Activated B cell treated with CpG ODN at 0.5 μM for 24 hours (primary cell): ENCODE measurements around the gene CMTM4. TPM values are rescaled to one million over a fixed set of nuclear protein-coding genes. Genes with fewer than 3 reads are reported as not detected.

Experiments used
- ATAC-seq: fragments of 200-7000 bp; cut with Tn5 transposase; one replicate; pipeline ENCODE4 v1.10.0; 2021; ENCODE audit warnings: low read depth, mild to moderate bottlenecking, moderate library complexity
- CTCF ChIA-PET: fragments of 350-600 bp; sonication (Branson Sonifier 250); formaldehyde crosslinking; loops from one replicate; lab custom pipeline; 2021; ENCODE audit warnings: antibody characterized with exemption; lab: Charles Lee
- POLR2A ChIA-PET: fragments of 350-600 bp; sonication (Branson Sonifier 250); formaldehyde crosslinking; loops from one replicate; lab custom pipeline; 2021; ENCODE audit warnings: antibody characterized with exemption; lab: Charles Lee
- DNase-seq: peaks from one replicate; pipeline ENCODE4 v3.0.0; 2022
- H3K27ac Mint-ChIP-seq: one replicate; pipeline ENCODE4 v1.8.0; 2020; ENCODE audit warnings: mixed read lengths
- H3K27me3 Mint-ChIP-seq: one replicate; pipeline ENCODE4 v1.8.0; 2021; ENCODE audit warnings: mixed read lengths
- H3K36me3 Mint-ChIP-seq: one replicate; pipeline ENCODE4 v1.8.0; 2021; ENCODE audit warnings: low read depth, mixed read lengths
- H3K4me1 Mint-ChIP-seq: one replicate; pipeline ENCODE4 v1.8.0; 2021; ENCODE audit warnings: mixed read lengths
- H3K4me3 Mint-ChIP-seq: one replicate; pipeline ENCODE4 v1.8.0; 2020; ENCODE audit warnings: mild to moderate bottlenecking, mixed read lengths
- H3K9me3 Mint-ChIP-seq: one replicate; pipeline ENCODE4 v1.8.0; 2020; ENCODE audit warnings: mixed read lengths
- intact Hi-C: fragments of 100-400 bp; cut with micrococcal nuclease; formaldehyde crosslinking; loops from one replicate; pipeline ENCODE4 v1.15.1; 2024
- total RNA-seq: library from RNA; stranded (reverse); gene quantifications from 2 replicates; pipeline ENCODE4 v1.2.3, GENCODE V29; 2022
- TF ChIP-seq, protein P1 (sequence below): fragments of 200-600 bp; IDR thresholded peaks from one replicate; pipeline ENCODE4 v1.8.0; 2022; ENCODE audit warnings: antibody characterized with exemption, mild to moderate bottlenecking

Gene CMTM4
- total RNA-seq, 1 donor from 2014 or later: 0.38 TPM

DNA sequence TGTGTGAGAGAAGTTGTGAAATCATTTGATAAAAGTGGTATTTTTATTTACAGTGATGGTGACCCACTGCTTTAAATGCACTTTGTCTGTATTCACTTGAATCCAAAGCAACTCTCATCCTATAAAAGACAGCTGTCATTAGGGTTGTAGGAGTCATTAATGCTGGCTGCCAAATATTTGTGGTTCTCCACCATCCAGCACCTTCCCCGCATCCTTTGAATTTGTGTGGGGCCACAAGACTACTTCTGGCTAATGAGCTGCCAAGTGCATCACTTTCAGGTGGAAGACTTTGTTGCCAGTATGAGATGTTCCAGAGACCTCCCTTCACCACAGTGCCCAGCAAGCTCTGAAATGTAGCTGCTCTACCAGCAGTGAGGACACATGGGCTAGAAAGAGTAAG, 48.7 kb downstream of the CMTM4 start:
- POLR2A ChIA-PET: no interaction called here
- ATAC-seq (no peak), DNase-seq (no peak)
- TF ChIP-seq, protein P1, sequence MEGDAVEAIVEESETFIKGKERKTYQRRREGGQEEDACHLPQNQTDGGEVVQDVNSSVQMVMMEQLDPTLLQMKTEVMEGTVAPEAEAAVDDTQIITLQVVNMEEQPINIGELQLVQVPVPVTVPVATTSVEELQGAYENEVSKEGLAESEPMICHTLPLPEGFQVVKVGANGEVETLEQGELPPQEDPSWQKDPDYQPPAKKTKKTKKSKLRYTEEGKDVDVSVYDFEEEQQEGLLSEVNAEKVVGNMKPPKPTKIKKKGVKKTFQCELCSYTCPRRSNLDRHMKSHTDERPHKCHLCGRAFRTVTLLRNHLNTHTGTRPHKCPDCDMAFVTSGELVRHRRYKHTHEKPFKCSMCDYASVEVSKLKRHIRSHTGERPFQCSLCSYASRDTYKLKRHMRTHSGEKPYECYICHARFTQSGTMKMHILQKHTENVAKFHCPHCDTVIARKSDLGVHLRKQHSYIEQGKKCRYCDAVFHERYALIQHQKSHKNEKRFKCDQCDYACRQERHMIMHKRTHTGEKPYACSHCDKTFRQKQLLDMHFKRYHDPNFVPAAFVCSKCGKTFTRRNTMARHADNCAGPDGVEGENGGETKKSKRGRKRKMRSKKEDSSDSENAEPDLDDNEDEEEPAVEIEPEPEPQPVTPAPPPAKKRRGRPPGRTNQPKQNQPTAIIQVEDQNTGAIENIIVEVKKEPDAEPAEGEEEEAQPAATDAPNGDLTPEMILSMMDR: no peak
- peaks cover 14% of the 10 kb centered on the region for H3K27me3 Mint-ChIP-seq
- intact Hi-C loops: no loop called here
- no peaks in the 10 kb centered on the region for H3K9me3 Mint-ChIP-seq
- no peak overlapping the region for H3K4me3 Mint-ChIP-seq
- CTCF ChIA-PET: interaction anchor here (0.6 kb wide), 1 partner anchor 150 kb away, joined by 3 read pairs; no protein-coding TSS in a partner anchor
- H3K4me1 Mint-ChIP-seq: peaks cover 8% of the 10 kb centered on the region
- H3K36me3 Mint-ChIP-seq: no peaks in the 10 kb centered on the region
- no peak overlapping the region for H3K27ac Mint-ChIP-seq

DNA sequence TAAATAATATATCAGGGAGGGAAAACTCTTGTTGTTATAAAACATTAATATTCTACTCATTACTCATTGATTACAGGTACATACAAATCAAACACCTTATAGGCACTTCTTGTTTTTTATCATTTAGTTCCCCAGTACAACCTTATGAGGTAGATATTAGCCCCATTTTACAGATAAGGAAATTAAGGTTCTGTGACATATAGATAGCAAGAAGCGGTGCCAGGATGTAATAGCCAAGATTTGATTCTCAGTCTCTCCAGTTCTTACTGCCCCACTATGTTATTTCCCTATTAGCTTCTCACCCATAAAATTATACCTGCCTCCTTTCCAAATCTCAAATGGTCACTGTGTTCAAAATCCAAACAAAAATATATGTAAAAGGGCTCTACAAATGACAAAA, 55.2 kb downstream of the CMTM4 start:
- no peaks in the 10 kb centered on the region for H3K36me3 Mint-ChIP-seq

DNA sequence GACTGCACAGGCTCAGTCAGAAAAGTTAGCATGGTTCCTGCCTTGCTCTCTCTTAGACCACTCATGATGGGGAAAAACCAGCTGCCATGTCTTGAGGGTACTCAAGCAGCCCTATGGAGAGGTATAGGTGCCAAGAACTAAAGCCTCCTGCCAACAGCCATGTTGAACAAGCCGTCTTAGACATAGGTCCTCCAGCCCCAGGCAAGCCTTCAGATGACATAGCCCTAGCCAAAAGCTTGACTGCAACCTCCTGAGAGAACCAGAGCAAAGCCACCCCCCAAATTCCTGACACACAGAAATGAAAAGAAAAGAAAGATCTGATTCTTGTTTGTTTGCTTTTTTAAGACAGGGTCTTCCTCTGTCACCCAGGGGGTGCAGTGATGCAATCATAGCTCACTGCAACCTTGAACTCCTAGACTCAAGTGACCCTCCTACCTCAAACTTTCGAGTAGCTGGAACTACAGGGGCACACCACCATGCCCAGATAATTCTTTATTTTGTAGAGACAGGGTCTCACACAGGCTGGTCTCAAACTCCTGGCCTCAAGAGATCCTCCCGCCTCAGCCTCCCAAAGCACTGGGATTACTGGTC, 55.7 kb downstream of the CMTM4 start:
- TF ChIP-seq, protein P1: no peak
- CTCF ChIA-PET: no interaction called here
- Mint-ChIP-seq H3K9me3 (no peaks in the 10 kb centered on the region), H3K36me3 (no peaks in the 10 kb centered on the region), H3K4me3 (no peak overlapping the region), H3K27ac (no peak overlapping the region), H3K27me3 (peaks cover 20% of the 10 kb centered on the region), H3K4me1 (no peaks in the 10 kb centered on the region)
- DNase-seq: no peak
- POLR2A ChIA-PET: no interaction called here
- intact Hi-C loops: no loop called here
- no peak for ATAC-seq

More for the DNA sequence above, 55.2 kb downstream of the CMTM4 start:
- TF ChIP-seq, protein P1: no peak
- intact Hi-C loops: no loop called here
- peaks cover 20% of the 10 kb centered on the region for H3K27me3 Mint-ChIP-seq
- no peaks in the 10 kb centered on the region for H3K4me1 Mint-ChIP-seq
- H3K4me3 Mint-ChIP-seq: no peak overlapping the region
- CTCF ChIA-PET: no interaction called here
- DNase-seq (no peak), ATAC-seq (no peak)
- POLR2A ChIA-PET: no interaction called here
- no peaks in the 10 kb centered on the region for H3K9me3 Mint-ChIP-seq
- H3K27ac Mint-ChIP-seq: no peak overlapping the region

DNA sequence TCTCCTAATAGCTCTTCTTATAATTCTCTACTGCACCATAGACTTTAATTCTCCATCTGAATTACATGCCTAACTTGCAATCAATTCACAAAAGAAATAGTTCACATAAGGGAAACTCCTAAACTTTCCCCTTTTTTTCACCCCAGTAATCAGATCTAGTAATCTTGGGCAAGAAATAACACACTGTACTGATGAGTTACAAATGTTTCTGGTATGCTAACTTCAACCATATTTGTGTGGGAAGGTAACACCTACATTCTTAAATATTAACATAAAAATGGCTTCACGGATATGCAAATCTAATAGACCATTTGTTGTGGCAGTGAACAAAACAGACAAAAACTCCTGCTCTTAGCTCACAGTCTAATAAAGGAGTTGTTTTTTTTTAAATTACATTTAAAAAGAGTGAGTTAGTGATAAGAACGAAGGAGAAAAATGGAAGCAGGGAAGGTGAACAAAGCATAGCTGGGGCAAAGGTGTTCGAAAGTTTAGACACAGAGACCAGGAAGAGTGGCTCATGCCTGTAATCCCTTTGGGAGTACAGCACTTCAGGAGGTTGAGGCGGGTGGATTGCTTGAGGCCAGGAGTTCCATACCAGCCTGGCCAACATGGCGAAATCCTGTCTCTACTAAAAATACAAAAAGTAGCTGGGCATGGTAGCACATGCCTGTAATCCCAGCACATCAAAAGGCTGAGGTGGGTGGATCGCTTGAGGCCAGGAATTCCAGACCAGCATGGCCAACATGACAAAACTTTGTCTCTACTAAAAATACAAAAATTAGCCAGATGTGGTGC, 57.3 kb downstream of the CMTM4 start:
- Mint-ChIP-seq H3K4me1 (no peaks in the 10 kb centered on the region), H3K9me3 (no peaks in the 10 kb centered on the region), H3K4me3 (no peak overlapping the region), H3K27me3 (peaks cover 20% of the 10 kb centered on the region), H3K27ac (no peak overlapping the region), H3K36me3 (no peaks in the 10 kb centered on the region)
- ATAC-seq (no peak), DNase-seq (no peak)
- TF ChIP-seq, protein P1: no peak
- intact Hi-C loops: no loop called here
- ChIA-PET CTCF (interaction anchor here (1.2 kb wide), 1 partner anchor 11 kb away, joined by 3 read pairs; no protein-coding TSS in a partner anchor), POLR2A (no interaction called here)

DNA sequence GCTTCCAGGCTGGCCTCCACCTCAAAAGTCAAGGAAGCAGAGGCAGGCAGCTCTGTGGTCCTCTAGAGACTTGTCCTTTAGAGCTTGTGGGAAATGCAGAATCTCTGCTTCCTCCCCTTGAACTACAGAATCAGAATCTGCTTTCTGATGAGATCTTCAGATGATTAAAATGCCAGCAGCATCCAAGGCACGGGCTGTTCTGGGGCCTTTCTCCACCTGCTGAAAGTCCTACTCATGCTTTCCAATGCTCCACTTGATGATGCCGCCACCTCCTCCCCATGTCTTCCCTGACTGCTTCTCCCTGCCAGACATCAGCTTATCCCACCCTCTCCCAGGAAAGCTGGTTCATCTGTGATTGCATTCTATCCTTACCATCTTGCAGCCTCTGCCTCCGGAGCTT, 58.7 kb downstream of the CMTM4 start:
- ATAC-seq (no peak), DNase-seq (no peak)
- no peak overlapping the region for H3K4me3 Mint-ChIP-seq
- peaks cover 24% of the 10 kb centered on the region for H3K27me3 Mint-ChIP-seq
- TF ChIP-seq, protein P1: no peak
- H3K27ac Mint-ChIP-seq: no peak overlapping the region
- H3K9me3 Mint-ChIP-seq: no peaks in the 10 kb centered on the region
- CTCF ChIA-PET: no interaction called here
- intact Hi-C loops: no loop called here
- H3K4me1 Mint-ChIP-seq: no peaks in the 10 kb centered on the region
- POLR2A ChIA-PET: no interaction called here
- H3K36me3 Mint-ChIP-seq: no peaks in the 10 kb centered on the region
